Naive thymus-derived CD4-positive, alpha-beta T cell (primary cell): Measurements from ENCODE around the gene KIF3B. TPM values are rescaled to one million over a fixed set of nuclear protein-coding genes. Genes with fewer than 3 reads are reported as not detected.
"Not testable (repeated sequence)": the region's sequence is repeated elsewhere in the genome, so short reads cannot be mapped to it uniquely, and the experiment has no call there.

Source experiments
- ATAC-seq: fragments of 150-1000 bp; cut with Tn5 transposase; 2 replicates; pipeline ENCODE4 v1.10.0; 2021; ENCODE audit warnings: mild to moderate bottlenecking, moderate library complexity
- CTCF ChIA-PET: fragments of 350-600 bp; sonication (Branson Sonifier 250); formaldehyde crosslinking; loops from one replicate; lab custom pipeline; 2021; ENCODE audit warnings: antibody characterized with exemption; lab: Charles Lee
- POLR2A ChIA-PET: fragments of 350-600 bp; sonication (Branson Sonifier 250); formaldehyde crosslinking; loops from one replicate; lab custom pipeline; 2021; ENCODE audit warnings: antibody characterized with exemption, inconsistent platforms; lab: Charles Lee
- DNase-seq, 9 donors: peaks; one replicate each; pipeline versions ENCODE4 v3.0.0 to v3.0.0-alpha.2; 2020 to 2022; ENCODE audit warnings: mixed read lengths in 1 of 9
- H3K27ac ChIP-seq: one replicate; pipeline ENCODE4 v1.7.0; 2013; ENCODE audit warnings: mild to moderate bottlenecking, low read depth, low read length, moderate library complexity
- H3K27me3 ChIP-seq, 2 donors: one replicate each; pipeline ENCODE4 v1.7.0; 2013; ENCODE audit warnings: low read length in 2 of 2, mild to moderate bottlenecking in 2 of 2, moderate library complexity in 2 of 2; ENCODE audit not compliant: control insufficient read depth in 2 of 2, insufficient read depth in 2 of 2
- H3K36me3 ChIP-seq, 3 experiments: 1 replicate in 2 of 3; 2 replicates in 1 of 3; pipeline ENCODE4 v1.7.0; 2013; ENCODE audit warnings: low read length in 3 of 3, mild to moderate bottlenecking in 3 of 3, moderate library complexity in 1 of 3; ENCODE audit not compliant: insufficient read depth in 3 of 3, control insufficient read depth in 2 of 3
- H3K4me1 ChIP-seq, 2 donors: one replicate each; pipeline ENCODE4 v1.7.0; 2013; ENCODE audit warnings: low read length in 2 of 2, mild to moderate bottlenecking in 2 of 2, moderate library complexity in 1 of 2; ENCODE audit not compliant: control insufficient read depth in 2 of 2, insufficient read depth in 2 of 2
- H3K4me3 ChIP-seq: 2 replicates; pipeline ENCODE4 v1.7.0; 2013; ENCODE audit warnings: mild to moderate bottlenecking, low read length
- H3K9me3 ChIP-seq, 3 experiments: 1 replicate in 2 of 3; 2 replicates in 1 of 3; pipeline ENCODE4 v1.7.0; 2013; ENCODE audit warnings: low read length in 3 of 3; ENCODE audit not compliant: control insufficient read depth in 2 of 3
- H3K27ac Mint-ChIP-seq, 9 donors: one replicate each; pipeline ENCODE4 v1.8.0; 2020 to 2022; ENCODE audit warnings: mixed read lengths in 9 of 9, mild to moderate bottlenecking in 8 of 9, moderate library complexity in 5 of 9, inconsistent platforms in 2 of 9
- H3K27me3 Mint-ChIP-seq, 5 donors: one replicate each; pipeline ENCODE4 v1.8.0; 2021 to 2022; ENCODE audit warnings: mixed read lengths in 5 of 5, mild to moderate bottlenecking in 1 of 5
- H3K36me3 Mint-ChIP-seq, 5 donors: one replicate each; pipeline ENCODE4 v1.8.0; 2020 to 2022; ENCODE audit warnings: mixed read lengths in 5 of 5, mild to moderate bottlenecking in 3 of 5, inconsistent platforms in 1 of 5
- H3K4me1 Mint-ChIP-seq, 7 donors: one replicate each; pipeline ENCODE4 v1.8.0; 2020 to 2022; ENCODE audit warnings: mixed read lengths in 7 of 7, mild to moderate bottlenecking in 3 of 7, inconsistent platforms in 1 of 7
- H3K4me3 Mint-ChIP-seq, 10 donors: one replicate each; pipeline ENCODE4 v1.8.0; 2020 to 2022; ENCODE audit warnings: mild to moderate bottlenecking in 10 of 10, mixed read lengths in 10 of 10, moderate library complexity in 6 of 10, inconsistent platforms in 2 of 10
- H3K9me3 Mint-ChIP-seq, 11 donors: one replicate each; pipeline ENCODE4 v1.8.0; 2020 to 2022; ENCODE audit warnings: mixed read lengths in 11 of 11, mild to moderate bottlenecking in 4 of 11, inconsistent platforms in 1 of 11, moderate library complexity in 1 of 11
- intact Hi-C, 2 donors: fragments of 100-400 bp; cut with micrococcal nuclease; formaldehyde crosslinking; loops; one replicate each; pipeline ENCODE4 v1.15.1; 2023
- polyA plus RNA-seq, 2 donors: library from polyadenylated mRNA; unstranded; fragments of 300-500 nt; fragmentation: Illumina TruSeq; gene quantifications; one replicate each; pipeline ENCODE4 v1.2.3, GENCODE V29; 2021
- total RNA-seq, 6 experiments: library from RNA in 5 of 6; stranded (reverse) in 5 of 6; gene quantifications; 1 replicate in 5 of 6; 2 replicates in 1 of 6; pipeline ENCODE4 v1.2.3 and lab custom pipeline; 2021 to 2026

Gene KIF3B
- total and polyA plus RNA-seq, 7 experiments from 2014 or later: 1.5 to 19.5 (median 11.0) TPM

- Histone ChIP-seq H3K4me1 (no peaks in the 10 kb centered on the region), H3K27ac (no peak overlapping the region), H3K4me3 (no peak overlapping the region), H3K9me3 (no peaks in the 10 kb centered on the region), H3K36me3 (no peaks in the 10 kb centered on the region), H3K27me3 (no peaks in the 10 kb centered on the region)
- peaks cover 0 to 6% (median 4%) of the 10 kb centered on the region in 7 donors for H3K4me1 Mint-ChIP-seq
- ChIA-PET POLR2A (no interaction called here), CTCF (interaction anchor here (0.8 to 1.0 kb wide), 2 partner anchors 12 to 34 kb away, joined by 3 read pairs; no protein-coding TSS in a partner anchor)
- no peak for DNase-seq
- intact Hi-C loops: no loop called here
- H3K27me3 Mint-ChIP-seq: no peaks in the 10 kb centered on the region
- H3K9me3 Mint-ChIP-seq: no peaks in the 10 kb centered on the region
- H3K4me3 Mint-ChIP-seq: no peak overlapping the region
- peak overlapping the region in 1 of 9 donors; percentile 62 for H3K27ac Mint-ChIP-seq
- ATAC-seq: no peak
- H3K36me3 Mint-ChIP-seq: no peaks in the 10 kb centered on the region
These were observed 33.2 kb upstream of the KIF3B start for GRCh38 chr20:32244150-32244823.

GRCh38 chr20:32244959-32245358 is 32.5 kb upstream of the KIF3B start:
- Histone ChIP-seq H3K27ac (no peak overlapping the region), H3K4me1 (no peaks in the 10 kb centered on the region), H3K9me3 (no peaks in the 10 kb centered on the region), H3K36me3 (no peaks in the 10 kb centered on the region), H3K27me3 (no peaks in the 10 kb centered on the region), H3K4me3 (no peak overlapping the region)
- ATAC-seq (no peak), DNase-seq (no peak)
- intact Hi-C loops: no loop called here
- peak overlapping the region in 1 of 9 donors; percentile 55 for H3K27ac Mint-ChIP-seq
- H3K9me3 Mint-ChIP-seq: no peaks in the 10 kb centered on the region
- H3K27me3 Mint-ChIP-seq: no peaks in the 10 kb centered on the region
- CTCF ChIA-PET: interaction anchor here (0.8 kb wide), 1 partner anchor 13 kb away, joined by 3 read pairs; no protein-coding TSS in a partner anchor
- H3K36me3 Mint-ChIP-seq: no peaks in the 10 kb centered on the region
- POLR2A ChIA-PET: no interaction called here
- no peak overlapping the region for H3K4me3 Mint-ChIP-seq
- H3K4me1 Mint-ChIP-seq: peaks cover 0 to 12% (median 9%) of the 10 kb centered on the region in 7 donors

GRCh38 chr20:32246208-32246607 is 31.2 kb upstream of the KIF3B start:
- Mint-ChIP-seq H3K27ac (peak overlapping the region in 5 of 9 donors; percentile 10 to 69 (median 54)), H3K4me1 (peaks cover 0 to 14% (median 10%) of the 10 kb centered on the region in 7 donors)
- H3K9me3 Mint-ChIP-seq, DNase-seq, H3K4me1 ChIP-seq, CTCF ChIA-PET, H3K4me3 ChIP-seq, H3K36me3 ChIP-seq, H3K36me3 Mint-ChIP-seq, H3K9me3 ChIP-seq, H3K4me3 Mint-ChIP-seq, H3K27me3 ChIP-seq, H3K27ac ChIP-seq, H3K27me3 Mint-ChIP-seq, intact Hi-C loops, POLR2A ChIA-PET, ATAC-seq: not testable (repeated sequence)

GRCh38 chr20:32248043-32248442 is 29.4 kb upstream of the KIF3B start:
- no peak for ATAC-seq
- CTCF ChIA-PET: no interaction called here

GRCh38 chr20:32249030-32249738 is 28.3 kb upstream of the KIF3B start:
- H3K36me3 Mint-ChIP-seq: peaks cover 0 to 5% (median 0%) of the 10 kb centered on the region in 5 donors
- Histone ChIP-seq H3K27ac (peak overlapping the region; percentile 38), H3K27me3 (no peaks in the 10 kb centered on the region), H3K9me3 (no peaks in the 10 kb centered on the region), H3K4me1 (no peaks in the 10 kb centered on the region), H3K36me3 (no peaks in the 10 kb centered on the region), H3K4me3 (no peak overlapping the region)
- H3K4me1 Mint-ChIP-seq: peaks cover 2 to 35% (median 28%) of the 10 kb centered on the region in 7 donors
- DNase-seq (peak in 8 of 9 donors; percentile 43 to 87 (median 78)), ATAC-seq (peak; percentile 98)
- H3K9me3 Mint-ChIP-seq: peaks cover 0 to 7% (median 0%) of the 10 kb centered on the region in 11 donors
- ChIA-PET CTCF (interaction anchor here (0.9 kb wide), 1 partner anchor 10 kb away, joined by 3 read pairs; no protein-coding TSS in a partner anchor), POLR2A (no interaction called here)
- intact Hi-C loops: loop anchor here (1.0 to 2.0 kb wide), 3 partner anchors 16 to 42 kb away; partner anchors contain the start of genes KIF3B (in 2 of the 2), PLAGL2 (in 1 of the 2) and POFUT1 (in 1 of the 2)
- H3K4me3 Mint-ChIP-seq: peak overlapping the region in 9 of 10 donors; percentile 18 to 68 (median 33)
- no peaks in the 10 kb centered on the region for H3K27me3 Mint-ChIP-seq
- H3K27ac Mint-ChIP-seq: peak overlapping the region; percentile 39 to 92 (median 84)

More at GRCh38 chr20:32248043-32248442, 29.4 kb upstream of the KIF3B start:
- H3K27ac Mint-ChIP-seq: peak overlapping the region in 2 of 9 donors; percentile 14 to 51
- no peak overlapping the region for H3K4me3 Mint-ChIP-seq
- POLR2A ChIA-PET: interaction anchor here (0.7 kb wide), 1 partner anchor 105 kb away, joined by 3 read pairs; no protein-coding TSS in a partner anchor
- Histone ChIP-seq H3K27me3 (no peaks in the 10 kb centered on the region), H3K4me1 (no peaks in the 10 kb centered on the region), H3K4me3 (no peak overlapping the region), H3K36me3 (no peaks in the 10 kb centered on the region), H3K27ac (no peak overlapping the region), H3K9me3 (no peaks in the 10 kb centered on the region)
- no peak for DNase-seq
- H3K36me3 Mint-ChIP-seq: peaks cover 0 to 5% (median 0%) of the 10 kb centered on the region in 5 donors
- intact Hi-C loops: loop anchor here in 1 of 2 donors (2.0 kb wide), 2 partner anchors 15 to 41 kb away; partner anchors contain the start of genes PLAGL2 and POFUT1
- peaks cover 0 to 2% (median 0%) of the 10 kb centered on the region in 11 donors for H3K9me3 Mint-ChIP-seq
- peaks cover 2 to 31% (median 25%) of the 10 kb centered on the region in 7 donors for H3K4me1 Mint-ChIP-seq
- no peaks in the 10 kb centered on the region for H3K27me3 Mint-ChIP-seq

GRCh38 chr20:32251470-32251869 is 26.0 kb upstream of the KIF3B start:
- intact Hi-C loops: no loop called here
- peaks cover 2 to 35% (median 30%) of the 10 kb centered on the region in 7 donors for H3K4me1 Mint-ChIP-seq
- ChIA-PET CTCF (no interaction called here), POLR2A (interaction anchor here (0.6 kb wide), 1 partner anchor 14 kb away, joined by 3 read pairs; no protein-coding TSS in a partner anchor)
- Histone ChIP-seq H3K36me3 (no peaks in the 10 kb centered on the region), H3K4me3 (no peak overlapping the region), H3K27me3 (no peaks in the 10 kb centered on the region), H3K4me1 (no peaks in the 10 kb centered on the region), H3K27ac (no peak overlapping the region), H3K9me3 (no peaks in the 10 kb centered on the region)
- H3K27ac Mint-ChIP-seq: peak overlapping the region in 7 of 9 donors; percentile 47 to 78 (median 70)
- DNase-seq: no peak
- peaks cover 0 to 7% (median 0%) of the 10 kb centered on the region in 11 donors for H3K9me3 Mint-ChIP-seq
- H3K36me3 Mint-ChIP-seq: peaks cover 0 to 5% (median 0%) of the 10 kb centered on the region in 5 donors
- H3K27me3 Mint-ChIP-seq: no peaks in the 10 kb centered on the region
- ATAC-seq: no peak
- peak overlapping the region in 3 of 10 donors; percentile 6 to 53 (median 48) for H3K4me3 Mint-ChIP-seq
